HCT116 (cell line): Measurements from ENCODE around the gene WDR37. TPM values are rescaled to one million over a fixed set of nuclear protein-coding genes. Genes with fewer than 3 reads are reported as not detected.

ENCODE experiments used
- ATAC-seq: fragments of 200-7000 bp; cut with Tn5 transposase; 2 replicates; pipeline ENCODE4 v1.9.1; 2020; ENCODE audit warnings: mild to moderate bottlenecking, moderate library complexity
- BruUV-seq: library from RNA; stranded (reverse); fragments of 400-500 nt; replicated peaks from 2 replicates; lab custom pipeline; 2021; lab: Mats Ljungman, UMichigan
- CTCF ChIA-PET: fragments of 300-600 bp; sonication (Branson Sonifier 250); formaldehyde crosslinking; loops from one replicate; lab custom pipeline; 2021; ENCODE audit warnings: antibody characterized with exemption; lab: Charles Lee
- POLR2A ChIA-PET: fragments of 300-600, 350-600 bp; sonication (Branson Sonifier 250); formaldehyde crosslinking; loops from one replicate; lab custom pipeline; 2021; ENCODE audit warnings: antibody characterized with exemption; lab: Charles Lee
- RAD21 ChIA-PET, 2 experiments: fragments of 300-600 bp; sonication (Branson Sonifier 250); formaldehyde crosslinking; loops; one replicate each; lab custom pipeline; 2023; ENCODE audit warnings: low total read pairs in 2 of 2; ENCODE audit not compliant: uncharacterized antibody in 2 of 2, unreplicated experiment in 2 of 2, low non-redundant PET in 1 of 2; lab: Charles Lee
- DNase-seq: peaks from one replicate; pipeline ENCODE4 v3.0.0-alpha.2; 2010; ENCODE audit warnings: low read depth, low spot score
- H2AFZ ChIP-seq: fragments of 200-600 bp; shearing (Covaris generic), sonication (generic); 2 replicates; pipeline ENCODE4 v1.6.1; 2017; ENCODE audit warnings: low read depth, mixed run types, mixed read lengths, antibody characterized with exemption, low read length; ENCODE audit not compliant: poor library complexity, severe bottlenecking
- H3K27ac ChIP-seq: 2 replicates; pipeline ENCODE4 v1.5.1; 2012; ENCODE audit warnings: low read depth, low read length
- H3K27me3 ChIP-seq: fragments of 200-600 bp; sonication (generic); 2 replicates; pipeline ENCODE4 v1.6.1; 2016; ENCODE audit warnings: mixed run types, low read length, mixed read lengths; ENCODE audit not compliant: insufficient read depth
- H3K36me3 ChIP-seq, 2 experiments: fragments of 200-500 bp in 1 of 2; fragments of 200-600 bp in 1 of 2; sonication (Bioruptor generic) in 1 of 2; sonication (generic) in 1 of 2; 2 replicates each; pipeline versions ENCODE4 v1.5.1 to v1.6.1; 2014 to 2016; ENCODE audit warnings: low read length in 2 of 2, inconsistent platforms in 1 of 2, mixed read lengths in 1 of 2, mixed run types in 1 of 2; ENCODE audit not compliant: insufficient read depth in 2 of 2, control insufficient read depth in 1 of 2
- H3K4me1 ChIP-seq, 2 experiments: fragments of 200-600 bp in 1 of 2; sonication (generic) in 1 of 2; 2 replicates each; pipeline versions ENCODE4 v1.5.1 to v1.6.1; 2012 to 2017; ENCODE audit warnings: low read length in 2 of 2, inconsistent platforms in 1 of 2, mild to moderate bottlenecking in 1 of 2, mixed read lengths in 1 of 2, mixed run types in 1 of 2, moderate library complexity in 1 of 2; ENCODE audit not compliant: insufficient read depth in 2 of 2, control insufficient read depth in 1 of 2
- H3K4me2 ChIP-seq: fragments of 200-600 bp; sonication (generic); 2 replicates; pipeline ENCODE4 v1.6.1; 2017; ENCODE audit warnings: mixed run types, low read length, mixed read lengths
- H3K4me3 ChIP-seq, 2 experiments: fragments of 200-600 bp in 1 of 2; sonication (generic) in 1 of 2; replicated peaks in 1 of 2; 2 replicates each; pipeline ENCODE4 v1.5.1; 2011 to 2016; ENCODE audit warnings: low read length in 2 of 2, control low read depth in 1 of 2, low read depth in 1 of 2, mild to moderate bottlenecking in 1 of 2, mixed read lengths in 1 of 2, mixed run types in 1 of 2
- H3K79me2 ChIP-seq: fragments of 200-600 bp; sonication (generic); 2 replicates; pipeline ENCODE4 v1.6.1; 2017; ENCODE audit warnings: mild to moderate bottlenecking, mixed run types, low read length, moderate library complexity, mixed read lengths; ENCODE audit not compliant: insufficient read depth
- H3K9ac ChIP-seq: fragments of 200-600 bp; sonication (generic); 2 replicates; pipeline ENCODE4 v1.6.1; 2016; ENCODE audit warnings: low read length, mixed read lengths
- H3K9me2 ChIP-seq: fragments of 200-600 bp; sonication (generic), shearing (Covaris generic); 2 replicates; pipeline ENCODE4 v1.6.1; 2017; ENCODE audit warnings: mixed run types, mild to moderate bottlenecking, moderate library complexity; ENCODE audit not compliant: insufficient read depth
- H3K9me3 ChIP-seq, 2 experiments: fragments of 200-500 bp in 1 of 2; fragments of 200-600 bp in 1 of 2; sonication (Bioruptor generic) in 1 of 2; sonication (generic) in 1 of 2; 2 replicates each; pipeline ENCODE4 v1.6.1; 2014 to 2017; ENCODE audit warnings: low read length in 2 of 2, mixed read lengths in 2 of 2, inconsistent platforms in 1 of 2, low read depth in 1 of 2, mild to moderate bottlenecking in 1 of 2, mixed run types in 1 of 2, moderate library complexity in 1 of 2; ENCODE audit not compliant: control insufficient read depth in 1 of 2, insufficient read depth in 1 of 2
- H4K20me1 ChIP-seq: fragments of 200-600 bp; sonication (generic), shearing (Covaris generic); 2 replicates; pipeline ENCODE4 v1.6.1; 2017; ENCODE audit warnings: mixed run types, mild to moderate bottlenecking, moderate library complexity; ENCODE audit not compliant: insufficient read depth
- CBX3 ChIP-seq: IDR thresholded peaks from 2 replicates; pipeline ENCODE4 v1.6.1; 2012; ENCODE audit warnings: low read depth
- EZH2phosphoT487 ChIP-seq: fragments of 200-600 bp; IDR thresholded peaks from 2 replicates; pipeline ENCODE4 v1.6.1; 2018; ENCODE audit warnings: antibody characterized with exemption, borderline replicate concordance
- JUND ChIP-seq: IDR thresholded peaks from 2 replicates; pipeline ENCODE4 v1.6.1; 2012
- POLR2A ChIP-seq: IDR thresholded peaks from 2 replicates; pipeline ENCODE4 v1.7.0; 2011; ENCODE audit warnings: borderline replicate concordance; ENCODE audit not compliant: insufficient read depth, insufficient read length; ENCODE audit errors: extremely low read depth
- POLR2AphosphoS5 ChIP-seq: IDR thresholded peaks from 2 replicates; pipeline ENCODE4 v1.6.1; 2011; ENCODE audit warnings: mild to moderate bottlenecking, low read depth, low read length, moderate library complexity
- RAD21 ChIP-seq: IDR thresholded peaks from 2 replicates; pipeline ENCODE4 v1.6.1; 2012; ENCODE audit warnings: low read depth, mild to moderate bottlenecking
- SIN3A ChIP-seq: IDR thresholded peaks from 2 replicates; pipeline ENCODE4 v1.6.1; 2012; ENCODE audit warnings: low read depth
- SP1 ChIP-seq: IDR thresholded peaks from 2 replicates; pipeline ENCODE4 v1.6.1; 2012; ENCODE audit warnings: low read depth
- SRF ChIP-seq: IDR thresholded peaks from 2 replicates; pipeline ENCODE4 v1.6.1; 2012; ENCODE audit warnings: low read depth
- YY1 ChIP-seq: IDR thresholded peaks from 2 replicates; pipeline ENCODE4 v1.6.1; 2011; ENCODE audit warnings: low read length, low read depth, moderate library complexity, mild to moderate bottlenecking; ENCODE audit not compliant: insufficient replicate concordance; ENCODE audit errors: extremely low read depth
- ZFX ChIP-seq: fragments of 450-650 bp; IDR thresholded peaks from 2 replicates; pipeline ENCODE4 v1.6.1; 2017
- ZNF274 ChIP-seq: fragments of 200-500 bp; sonication (Bioruptor generic); IDR thresholded peaks from 2 replicates; pipeline ENCODE4 v1.6.1; 2014; ENCODE audit warnings: mild to moderate bottlenecking, low read depth, low read length, inconsistent platforms
- intact Hi-C: fragments of 100-400 bp; cut with micrococcal nuclease; formaldehyde crosslinking; loops from 2 replicates; pipeline ENCODE4 v1.10.0; 2022
- total RNA-seq: library from RNA; stranded (reverse); gene quantifications from one replicate; pipeline ENCODE4 v1.2.1, GENCODE V29; 2021; ENCODE audit not compliant: unreplicated experiment
- TF ChIP-seq, protein P1 (sequence below): IDR thresholded peaks from 2 replicates; pipeline ENCODE4 v1.6.1; 2011; ENCODE audit warnings: mild to moderate bottlenecking, low read length, moderate library complexity; ENCODE audit not compliant: insufficient replicate concordance; ENCODE audit errors: extremely low read depth
- TF ChIP-seq, protein P2 (sequence below), 3 experiments: fragments of 200-600 bp in 1 of 3; sonication (generic) in 1 of 3; IDR thresholded peaks in 2 of 3; conservative IDR thresholded peaks in 1 of 3; 2 replicates each; pipeline ENCODE4 v1.5.1; 2012 to 2017; ENCODE audit warnings: low read depth in 2 of 3, low read length in 2 of 3, antibody characterized with exemption in 1 of 3, borderline replicate concordance in 1 of 3, control low read depth in 1 of 3, mild to moderate bottlenecking in 1 of 3, mixed read lengths in 1 of 3, mixed run types in 1 of 3, moderate library complexity in 1 of 3; ENCODE audit not compliant: insufficient read depth in 1 of 3
- TF ChIP-seq, protein P3 (sequence below): IDR thresholded peaks from 2 replicates; pipeline ENCODE4 v1.6.1; 2012

The WDR37 gene
- total RNA-seq, 1 experiment from 2014 or later: 9.1 TPM

DNA sequence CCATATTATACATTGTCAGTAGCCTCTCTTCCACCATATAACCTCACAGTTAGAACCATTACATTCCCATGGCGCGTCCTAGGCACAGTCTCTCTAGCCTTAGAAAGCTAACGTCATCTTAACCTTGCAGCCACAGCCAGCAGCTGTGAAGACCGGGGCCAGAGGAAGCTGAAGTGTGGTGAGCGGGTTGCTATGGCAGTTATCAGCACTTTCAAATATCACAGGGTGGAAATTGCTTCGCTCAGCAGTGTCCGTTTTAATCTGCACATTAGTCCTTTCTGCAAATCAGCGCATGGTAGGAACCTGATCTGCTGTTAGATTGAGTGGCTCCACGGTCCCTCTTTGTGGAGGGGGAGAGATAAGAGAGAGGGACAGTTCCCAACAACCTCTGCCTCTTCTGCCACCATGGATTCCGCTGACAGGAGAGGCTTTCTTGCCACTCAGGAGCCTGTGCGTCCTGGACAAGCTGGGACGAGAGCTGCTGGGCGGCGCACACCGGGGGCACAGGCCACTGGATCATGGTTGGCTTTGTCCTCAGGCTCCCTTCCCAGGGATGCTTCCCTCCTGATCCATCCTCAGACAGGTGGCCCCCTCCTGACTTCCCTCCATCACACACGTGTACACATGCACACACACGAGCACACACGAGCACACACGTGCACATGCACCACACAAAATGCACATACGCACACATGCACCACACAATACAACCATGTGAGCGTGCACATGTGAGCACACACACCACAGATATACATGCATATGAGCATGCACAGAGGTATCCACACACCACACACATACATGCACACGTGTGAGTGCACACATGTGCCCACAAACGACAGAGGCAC, 93.8 kb downstream of the WDR37 start (continued):
- TF ChIP-seq, protein P1, sequence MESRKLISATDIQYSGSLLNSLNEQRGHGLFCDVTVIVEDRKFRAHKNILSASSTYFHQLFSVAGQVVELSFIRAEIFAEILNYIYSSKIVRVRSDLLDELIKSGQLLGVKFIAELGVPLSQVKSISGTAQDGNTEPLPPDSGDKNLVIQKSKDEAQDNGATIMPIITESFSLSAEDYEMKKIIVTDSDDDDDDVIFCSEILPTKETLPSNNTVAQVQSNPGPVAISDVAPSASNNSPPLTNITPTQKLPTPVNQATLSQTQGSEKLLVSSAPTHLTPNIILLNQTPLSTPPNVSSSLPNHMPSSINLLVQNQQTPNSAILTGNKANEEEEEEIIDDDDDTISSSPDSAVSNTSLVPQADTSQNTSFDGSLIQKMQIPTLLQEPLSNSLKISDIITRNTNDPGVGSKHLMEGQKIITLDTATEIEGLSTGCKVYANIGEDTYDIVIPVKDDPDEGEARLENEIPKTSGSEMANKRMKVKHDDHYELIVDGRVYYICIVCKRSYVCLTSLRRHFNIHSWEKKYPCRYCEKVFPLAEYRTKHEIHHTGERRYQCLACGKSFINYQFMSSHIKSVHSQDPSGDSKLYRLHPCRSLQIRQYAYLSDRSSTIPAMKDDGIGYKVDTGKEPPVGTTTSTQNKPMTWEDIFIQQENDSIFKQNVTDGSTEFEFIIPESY: no peak
- TF ChIP-seq ZNF274 (no peak), POLR2A (no peak), EZH2phosphoT487 (no peak), SIN3A (no peak), JUND (no peak), CBX3 (no peak)

DNA sequence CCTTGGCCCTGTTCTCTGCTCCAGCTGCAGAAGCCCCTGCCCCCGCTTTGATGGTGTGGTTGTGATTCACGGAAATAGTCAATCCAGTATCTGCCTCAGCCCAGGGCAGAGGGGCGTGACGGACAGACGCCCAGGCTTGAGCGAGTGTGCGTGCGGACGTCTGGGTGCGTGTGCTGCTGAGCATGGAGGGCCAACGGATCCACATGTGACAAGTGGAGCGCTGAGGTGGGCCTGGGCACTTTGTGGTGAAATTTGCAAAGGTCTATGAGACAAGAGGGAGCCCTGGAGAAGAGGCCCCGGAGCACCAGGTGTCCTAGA, 94.4 kb downstream of the WDR37 start:
- Histone ChIP-seq H3K9ac (no peak overlapping the region), H3K4me2 (no peak overlapping the region), H3K4me1 (no peaks in the 10 kb centered on the region; a peak in 1 of 4 replicates), H3K4me3 (no peak overlapping the region), H3K27ac (no peak overlapping the region), H3K9me3 (peaks cover 0 to 9% of the 10 kb centered on the region in 2 experiments; a peak in 2 of 4 replicates), H3K79me2 (no peaks in the 10 kb centered on the region), H3K9me2 (no peaks in the 10 kb centered on the region), H4K20me1 (no peaks in the 10 kb centered on the region), H2AFZ (no peak overlapping the region), H3K27me3 (no peaks in the 10 kb centered on the region), H3K36me3 (no peaks in the 10 kb centered on the region)
- intact Hi-C loops: no loop called here
- ChIA-PET POLR2A (no interaction called here), RAD21 (no interaction called here), CTCF (no interaction called here)
- no peak for DNase-seq
- no peak for ATAC-seq
- BruUV-seq: no TSS peak
- TF ChIP-seq ZNF274: no peak
- TF ChIP-seq, protein P2, sequence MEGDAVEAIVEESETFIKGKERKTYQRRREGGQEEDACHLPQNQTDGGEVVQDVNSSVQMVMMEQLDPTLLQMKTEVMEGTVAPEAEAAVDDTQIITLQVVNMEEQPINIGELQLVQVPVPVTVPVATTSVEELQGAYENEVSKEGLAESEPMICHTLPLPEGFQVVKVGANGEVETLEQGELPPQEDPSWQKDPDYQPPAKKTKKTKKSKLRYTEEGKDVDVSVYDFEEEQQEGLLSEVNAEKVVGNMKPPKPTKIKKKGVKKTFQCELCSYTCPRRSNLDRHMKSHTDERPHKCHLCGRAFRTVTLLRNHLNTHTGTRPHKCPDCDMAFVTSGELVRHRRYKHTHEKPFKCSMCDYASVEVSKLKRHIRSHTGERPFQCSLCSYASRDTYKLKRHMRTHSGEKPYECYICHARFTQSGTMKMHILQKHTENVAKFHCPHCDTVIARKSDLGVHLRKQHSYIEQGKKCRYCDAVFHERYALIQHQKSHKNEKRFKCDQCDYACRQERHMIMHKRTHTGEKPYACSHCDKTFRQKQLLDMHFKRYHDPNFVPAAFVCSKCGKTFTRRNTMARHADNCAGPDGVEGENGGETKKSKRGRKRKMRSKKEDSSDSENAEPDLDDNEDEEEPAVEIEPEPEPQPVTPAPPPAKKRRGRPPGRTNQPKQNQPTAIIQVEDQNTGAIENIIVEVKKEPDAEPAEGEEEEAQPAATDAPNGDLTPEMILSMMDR (IDR thresholded peaks at IDR 0.05 in 2 of 3, conservative IDR thresholded peaks at IDR 0.05 in 1 of 3; ENCODE audit: borderline replicate concordance in 1 of 3, insufficient read depth in 1 of 3, low read depth in 2 of 3, low read length in 2 of 3): no peak
- TF ChIP-seq YY1: no peak
- no peak for TF ChIP-seq EZH2phosphoT487
- no peak for TF ChIP-seq ZFX
- TF ChIP-seq JUND: no peak
- TF ChIP-seq SIN3A: no peak
- TF ChIP-seq, protein P3, sequence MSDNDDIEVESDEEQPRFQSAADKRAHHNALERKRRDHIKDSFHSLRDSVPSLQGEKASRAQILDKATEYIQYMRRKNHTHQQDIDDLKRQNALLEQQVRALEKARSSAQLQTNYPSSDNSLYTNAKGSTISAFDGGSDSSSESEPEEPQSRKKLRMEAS: no peak
- TF ChIP-seq POLR2AphosphoS5: no peak
- TF ChIP-seq SRF: no peak
- TF ChIP-seq SP1: no peak
- TF ChIP-seq RAD21: no peak
